Glutamatergic neuron (in vitro differentiated cells): ENCODE measurements around the gene HOXB5. TPM values are rescaled to one million over a fixed set of nuclear protein-coding genes. Genes with fewer than 3 reads are reported as not detected.

Experiments used
- DNase-seq: peaks from one replicate; pipeline ENCODE4 v3.0.0; 2022
- H3K27ac Mint-ChIP-seq: one replicate; pipeline ENCODE4 v1.8.0; 2020; ENCODE audit warnings: mild to moderate bottlenecking, mixed read lengths, inconsistent platforms; ENCODE audit not compliant: unreplicated experiment
- H3K27me3 Mint-ChIP-seq: one replicate; pipeline ENCODE4 v1.8.0; 2020; ENCODE audit warnings: mild to moderate bottlenecking, moderate library complexity, mixed read lengths, inconsistent platforms; ENCODE audit not compliant: unreplicated experiment
- H3K36me3 Mint-ChIP-seq: one replicate; pipeline ENCODE4 v1.8.0; 2020; ENCODE audit warnings: mild to moderate bottlenecking, mixed read lengths, inconsistent platforms; ENCODE audit not compliant: unreplicated experiment
- H3K4me1 Mint-ChIP-seq: one replicate; pipeline ENCODE4 v1.8.0; 2020; ENCODE audit warnings: mild to moderate bottlenecking, low read depth, mixed read lengths, inconsistent platforms; ENCODE audit not compliant: unreplicated experiment
- H3K4me3 Mint-ChIP-seq: one replicate; pipeline ENCODE4 v1.8.0; 2020; ENCODE audit warnings: mild to moderate bottlenecking, mixed read lengths, inconsistent platforms; ENCODE audit not compliant: unreplicated experiment
- H3K9me3 Mint-ChIP-seq: one replicate; pipeline ENCODE4 v1.8.0; 2020; ENCODE audit warnings: mild to moderate bottlenecking, moderate library complexity, mixed read lengths, inconsistent platforms; ENCODE audit not compliant: unreplicated experiment
- total RNA-seq: library from RNA; stranded (reverse); fragmentation: NEBNext Ultra II Directional; extraction: Animal tissue kit (Norgen Biotek cat#: 25700); gene quantifications from one replicate; pipeline ENCODE4 v1.2.1, GENCODE V29; 2021; ENCODE audit not compliant: unreplicated experiment
- TF ChIP-seq, protein P1 (sequence below): fragments of 200-600 bp; sonication (generic); IDR thresholded peaks from one replicate; pipeline ENCODE4 v1.5.0; 2021; ENCODE audit not compliant: partially characterized antibody, unreplicated experiment

The HOXB5 gene
- total RNA-seq, 1 donor from 2014 or later = not detected

GRCh38 chr17:48559840-48560817 is 33.5 kb downstream of the HOXB5 start:
- H3K4me1 Mint-ChIP-seq = peaks cover 5% of the 10 kb centered on the region
- DNase-seq = no peak
- no peaks in the 10 kb centered on the region for H3K36me3 Mint-ChIP-seq
- no peak overlapping the region for H3K27ac Mint-ChIP-seq
- peaks cover 8% of the 10 kb centered on the region for H3K9me3 Mint-ChIP-seq
- H3K27me3 Mint-ChIP-seq = peaks cover 51% of the 10 kb centered on the region
- TF ChIP-seq, protein P1, sequence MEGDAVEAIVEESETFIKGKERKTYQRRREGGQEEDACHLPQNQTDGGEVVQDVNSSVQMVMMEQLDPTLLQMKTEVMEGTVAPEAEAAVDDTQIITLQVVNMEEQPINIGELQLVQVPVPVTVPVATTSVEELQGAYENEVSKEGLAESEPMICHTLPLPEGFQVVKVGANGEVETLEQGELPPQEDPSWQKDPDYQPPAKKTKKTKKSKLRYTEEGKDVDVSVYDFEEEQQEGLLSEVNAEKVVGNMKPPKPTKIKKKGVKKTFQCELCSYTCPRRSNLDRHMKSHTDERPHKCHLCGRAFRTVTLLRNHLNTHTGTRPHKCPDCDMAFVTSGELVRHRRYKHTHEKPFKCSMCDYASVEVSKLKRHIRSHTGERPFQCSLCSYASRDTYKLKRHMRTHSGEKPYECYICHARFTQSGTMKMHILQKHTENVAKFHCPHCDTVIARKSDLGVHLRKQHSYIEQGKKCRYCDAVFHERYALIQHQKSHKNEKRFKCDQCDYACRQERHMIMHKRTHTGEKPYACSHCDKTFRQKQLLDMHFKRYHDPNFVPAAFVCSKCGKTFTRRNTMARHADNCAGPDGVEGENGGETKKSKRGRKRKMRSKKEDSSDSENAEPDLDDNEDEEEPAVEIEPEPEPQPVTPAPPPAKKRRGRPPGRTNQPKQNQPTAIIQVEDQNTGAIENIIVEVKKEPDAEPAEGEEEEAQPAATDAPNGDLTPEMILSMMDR = no peak
- H3K4me3 Mint-ChIP-seq = no peak overlapping the region

- no peak overlapping the region for H3K4me3 Mint-ChIP-seq
- H3K4me1 Mint-ChIP-seq = peaks cover 5% of the 10 kb centered on the region
- TF ChIP-seq, protein P1 = no peak
- no peak for DNase-seq
- H3K27ac Mint-ChIP-seq = no peak overlapping the region
- H3K36me3 Mint-ChIP-seq = no peaks in the 10 kb centered on the region
- peaks cover 56% of the 10 kb centered on the region for H3K27me3 Mint-ChIP-seq
- H3K9me3 Mint-ChIP-seq = peaks cover 11% of the 10 kb centered on the region
Measured at GRCh38 chr17:48559122-48559839, 34.3 kb downstream of the HOXB5 start.

DNA sequence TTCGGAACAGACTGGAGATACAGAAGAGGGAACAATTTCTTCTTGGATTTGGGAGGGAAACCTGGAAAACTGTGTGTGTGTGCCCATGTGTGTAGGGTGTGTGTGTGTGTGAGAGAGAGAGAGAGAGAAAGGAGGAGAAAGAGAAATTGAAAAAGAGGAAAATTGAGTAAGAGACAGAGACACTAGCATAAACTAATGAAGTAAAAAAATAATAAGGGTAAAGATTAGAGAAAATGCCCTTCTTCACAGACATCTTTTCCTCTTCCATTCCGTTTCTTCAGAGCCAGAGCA is 34.8 kb downstream of the HOXB5 start:
- TF ChIP-seq, protein P1 = no peak
- no peak for DNase-seq
- peaks cover 58% of the 10 kb centered on the region for H3K27me3 Mint-ChIP-seq
- peaks cover 5% of the 10 kb centered on the region for H3K4me1 Mint-ChIP-seq
- H3K4me3 Mint-ChIP-seq = no peak overlapping the region
- peaks cover 11% of the 10 kb centered on the region for H3K9me3 Mint-ChIP-seq
- no peaks in the 10 kb centered on the region for H3K36me3 Mint-ChIP-seq
- no peak overlapping the region for H3K27ac Mint-ChIP-seq

DNA sequence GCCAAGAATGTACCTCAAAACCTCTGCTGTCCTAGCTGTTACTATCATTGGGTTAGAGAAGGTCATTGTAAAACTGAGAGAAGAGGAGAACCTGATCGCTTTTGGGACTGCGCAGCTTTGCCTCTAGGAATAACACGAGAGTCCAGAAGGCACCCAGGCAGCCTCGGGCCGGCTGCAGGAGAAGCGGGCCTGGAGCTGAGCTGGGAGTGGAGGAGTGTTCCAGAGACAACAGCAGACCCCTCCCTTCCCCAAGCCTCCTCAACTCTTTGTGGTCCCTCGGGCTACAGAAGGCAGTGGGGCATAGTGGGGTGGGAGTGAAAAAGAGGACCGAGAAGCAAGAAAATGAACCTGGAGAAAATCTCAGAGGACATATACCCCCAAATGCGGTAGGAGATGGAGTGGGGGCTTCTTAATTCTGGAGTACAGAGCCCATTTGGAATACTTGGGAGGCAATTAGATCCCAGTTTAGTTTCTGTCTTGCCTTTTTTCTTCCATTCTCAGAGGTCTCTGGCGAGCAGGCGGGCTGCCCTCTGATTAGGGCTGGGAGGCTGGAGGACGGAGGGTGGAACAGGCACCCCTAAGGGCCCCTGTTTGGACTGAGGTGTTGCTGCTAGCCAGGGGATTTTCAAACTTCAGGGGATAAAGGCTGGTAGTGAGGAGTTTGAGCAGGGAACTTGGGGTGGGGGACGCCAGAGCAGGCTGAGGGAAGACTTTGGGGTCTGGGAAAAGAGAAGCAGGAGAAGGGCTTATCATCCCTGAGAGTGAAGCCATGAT is 35.3 kb downstream of the HOXB5 start:
- H3K36me3 Mint-ChIP-seq = no peaks in the 10 kb centered on the region
- H3K4me1 Mint-ChIP-seq = peaks cover 4% of the 10 kb centered on the region
- peaks cover 9% of the 10 kb centered on the region for H3K9me3 Mint-ChIP-seq
- no peak overlapping the region for H3K27ac Mint-ChIP-seq
- peaks cover 61% of the 10 kb centered on the region for H3K27me3 Mint-ChIP-seq
- no peak for DNase-seq
- H3K4me3 Mint-ChIP-seq = no peak overlapping the region
- TF ChIP-seq, protein P1 = no peak
